NT2/D1 (cell line): ENCODE measurements around the gene SDK2.

Source experiments
- DNase-seq: peaks from one replicate; pipeline ENCODE4 v3.0.0-alpha.2; 2011; ENCODE audit warnings: low read depth, low spot score
- H3K27me3 ChIP-seq: 2 replicates; pipeline ENCODE4 v1.6.0; 2011; ENCODE audit warnings: mild to moderate bottlenecking; ENCODE audit not compliant: insufficient read length, insufficient read depth
- H3K36me3 ChIP-seq: 2 replicates; pipeline ENCODE4 v1.6.1; 2011; ENCODE audit warnings: mild to moderate bottlenecking, low read length, mixed read lengths; ENCODE audit not compliant: insufficient read depth, insufficient read length
- H3K4me1 ChIP-seq: 2 replicates; pipeline ENCODE4 v1.5.1; 2011; ENCODE audit not compliant: insufficient read depth, insufficient read length
- H3K4me3 ChIP-seq: 2 replicates; pipeline ENCODE4 v1.5.1; 2011; ENCODE audit warnings: low read depth; ENCODE audit not compliant: insufficient read length
- H3K9ac ChIP-seq: 2 replicates; pipeline ENCODE4 v1.6.0; 2011; ENCODE audit warnings: low read depth; ENCODE audit not compliant: insufficient read length
- H3K9me3 ChIP-seq: 2 replicates; pipeline ENCODE4 v1.5.1; 2011; ENCODE audit warnings: mild to moderate bottlenecking, low read length; ENCODE audit not compliant: insufficient read depth
- SUZ12 ChIP-seq: IDR thresholded peaks from 2 replicates; pipeline ENCODE4 v1.6.1; 2011; ENCODE audit not compliant: insufficient read length, insufficient read depth; ENCODE audit errors: extremely low read depth
- YY1 ChIP-seq: IDR thresholded peaks from 2 replicates; pipeline ENCODE4 v1.6.1; 2011; ENCODE audit not compliant: insufficient read length, insufficient read depth
- ZNF274 ChIP-seq: IDR thresholded peaks from 2 replicates; pipeline ENCODE4 v1.6.1; 2011; ENCODE audit warnings: mild to moderate bottlenecking, low read depth, low read length

Gene SDK2

DNA sequence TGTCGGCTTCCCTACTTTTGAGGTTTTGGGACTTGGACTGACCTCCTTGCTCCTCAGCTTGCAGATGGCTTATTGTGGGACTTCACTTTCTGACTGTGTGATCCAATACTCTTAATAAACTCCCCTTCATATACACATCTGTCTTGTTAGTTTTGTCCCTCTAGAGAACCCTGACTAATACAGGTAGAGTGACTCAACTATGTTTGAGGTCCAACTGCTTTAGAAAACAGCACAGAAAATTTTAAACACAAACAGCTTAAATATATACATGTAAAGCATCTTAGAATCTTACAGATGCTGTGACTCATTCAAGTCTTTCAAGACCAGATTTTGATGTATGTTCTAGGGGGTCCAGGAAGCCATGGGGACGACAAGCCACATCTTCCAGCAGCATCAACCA lies 11.7 kb downstream of the SDK2 start:
- H3K27me3 ChIP-seq: no peaks in the 10 kb centered on the region
- no peaks in the 10 kb centered on the region for H3K9me3 ChIP-seq
- H3K4me1 ChIP-seq: peaks cover 27% of the 10 kb centered on the region
- TF ChIP-seq YY1: no peak
- TF ChIP-seq SUZ12: no peak
- TF ChIP-seq ZNF274: no peak
- no peak overlapping the region for H3K4me3 ChIP-seq
- H3K9ac ChIP-seq: no peak overlapping the region
- DNase-seq: no peak
- H3K36me3 ChIP-seq: peaks cover 2% of the 10 kb centered on the region

GRCh38 chr17:73630965-73631595 lies 13.2 kb downstream of the SDK2 start:
- Histone ChIP-seq H3K9me3 (no peaks in the 10 kb centered on the region), H3K27me3 (no peaks in the 10 kb centered on the region), H3K4me3 (no peak overlapping the region), H3K36me3 (peaks cover 7% of the 10 kb centered on the region), H3K4me1 (peaks cover 36% of the 10 kb centered on the region), H3K9ac (peak overlapping the region; percentile 2)
- TF ChIP-seq SUZ12 (no peak), YY1 (no peak), ZNF274 (no peak)
- no peak for DNase-seq

DNA sequence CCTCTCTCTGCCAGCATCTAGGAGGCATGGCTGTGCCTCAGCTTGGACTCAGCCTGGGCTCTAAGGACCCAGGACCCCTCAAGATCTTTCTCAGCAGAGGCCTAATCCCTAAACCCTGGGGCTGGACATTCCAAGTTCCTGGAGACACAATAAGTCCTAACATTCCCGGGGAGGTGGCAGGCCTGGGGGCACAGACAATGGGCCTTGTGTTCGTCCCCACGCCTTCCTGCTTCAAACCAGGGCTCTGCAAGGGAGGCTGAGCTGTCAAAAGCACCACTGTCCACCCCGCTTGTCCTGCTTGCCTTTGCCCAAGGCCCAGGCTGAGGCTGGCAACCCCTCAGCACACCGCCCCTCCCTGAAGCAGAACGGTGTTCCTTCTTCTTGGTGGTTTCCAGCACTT lies 13.7 kb downstream of the SDK2 start:
- DNase-seq: no peak
- no peaks in the 10 kb centered on the region for H3K27me3 ChIP-seq
- no peaks in the 10 kb centered on the region for H3K9me3 ChIP-seq
- H3K36me3 ChIP-seq: peaks cover 7% of the 10 kb centered on the region
- peaks cover 38% of the 10 kb centered on the region for H3K4me1 ChIP-seq
- peak overlapping the region; percentile 2 for H3K9ac ChIP-seq
- TF ChIP-seq SUZ12: no peak
- no peak for TF ChIP-seq ZNF274
- TF ChIP-seq YY1: no peak
- H3K4me3 ChIP-seq: no peak overlapping the region

DNA sequence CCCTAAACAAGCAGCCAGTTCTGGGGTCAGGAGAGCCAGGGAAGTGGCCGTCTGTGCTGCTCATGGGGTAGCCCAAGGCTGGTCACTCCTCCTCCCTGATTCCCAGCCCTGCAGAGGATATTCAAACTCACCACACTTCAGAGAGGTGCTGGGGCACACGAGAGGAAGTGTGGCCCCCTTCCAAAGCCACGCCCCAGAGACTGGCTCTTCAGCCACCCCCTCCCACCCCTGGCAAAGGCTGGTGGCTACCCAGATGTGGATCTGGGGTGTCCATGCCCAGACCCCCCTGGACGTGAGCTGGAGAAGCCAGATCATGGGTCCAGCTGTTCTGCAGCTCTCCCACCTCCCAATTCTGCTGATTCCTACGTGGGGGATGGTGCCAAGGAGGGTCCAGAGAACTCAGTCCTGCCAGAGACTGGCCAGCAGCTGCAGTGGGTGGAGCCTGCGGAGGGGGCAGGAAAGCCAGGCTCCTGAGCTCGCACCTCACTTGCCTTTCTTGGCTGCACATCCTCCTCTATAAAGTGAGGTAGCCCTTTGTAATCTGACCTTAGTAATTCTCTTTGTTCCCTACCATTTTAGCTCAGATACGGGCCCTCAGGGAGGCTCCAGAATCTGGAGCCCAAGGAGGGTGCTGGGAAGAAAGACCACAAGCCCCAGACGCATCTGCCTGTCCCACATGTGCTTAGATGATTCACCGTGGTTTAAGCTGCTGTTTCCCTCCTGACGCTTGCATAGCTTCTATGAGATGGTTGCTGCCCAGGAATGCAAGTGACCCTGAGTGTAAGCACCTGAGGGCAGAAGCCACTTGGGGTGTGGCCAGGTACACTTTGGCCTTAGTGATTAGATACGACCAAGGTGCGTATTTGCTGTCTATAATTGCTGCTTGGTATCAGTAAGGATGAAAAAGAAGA lies 15.3 kb downstream of the SDK2 start:
- Histone ChIP-seq H3K4me3 (no peak overlapping the region), H3K9ac (no peak overlapping the region), H3K4me1 (peaks cover 48% of the 10 kb centered on the region), H3K27me3 (no peaks in the 10 kb centered on the region), H3K36me3 (peaks cover 7% of the 10 kb centered on the region), H3K9me3 (no peaks in the 10 kb centered on the region)
- TF ChIP-seq SUZ12 (no peak), ZNF274 (no peak), YY1 (no peak)
- no peak for DNase-seq

DNA sequence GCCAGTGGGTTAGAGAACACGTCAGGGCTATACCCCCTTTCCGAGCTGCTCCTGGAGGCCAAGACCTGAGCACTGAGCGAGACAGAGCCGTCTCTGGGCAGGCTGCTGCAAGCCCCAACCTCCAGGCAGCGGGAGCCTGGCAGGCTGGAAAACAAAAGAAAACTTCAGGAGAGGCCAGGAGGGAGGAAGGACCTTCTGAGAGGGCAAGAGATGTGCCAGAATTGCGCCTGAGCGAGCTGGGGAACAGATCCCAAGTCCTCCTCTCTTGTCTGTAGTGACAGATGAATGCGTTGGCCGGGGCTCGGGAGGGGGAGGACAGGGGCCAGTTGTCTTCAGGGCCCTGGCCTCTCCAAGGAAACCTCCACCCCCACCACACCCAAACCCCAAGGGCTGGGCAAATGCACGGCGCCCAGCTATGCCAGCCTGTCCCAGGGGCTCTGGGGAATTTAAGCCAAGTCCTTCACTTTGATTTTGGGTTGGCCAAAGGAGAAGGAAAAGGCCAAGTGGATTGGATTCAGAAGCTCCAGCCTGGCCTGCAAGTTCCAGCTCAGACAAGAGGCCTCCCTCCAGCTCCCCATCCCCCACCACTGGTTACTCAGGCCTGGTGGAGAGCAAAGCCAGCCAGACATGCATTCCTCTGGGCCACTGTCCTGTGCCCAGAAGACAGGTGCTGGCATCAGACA lies 18.1 kb downstream of the SDK2 start:
- H3K36me3 ChIP-seq: peaks cover 7% of the 10 kb centered on the region
- DNase-seq: no peak
- H3K4me3 ChIP-seq: no peak overlapping the region
- peak overlapping the region; percentile 13 for H3K9ac ChIP-seq
- no peaks in the 10 kb centered on the region for H3K27me3 ChIP-seq
- TF ChIP-seq SUZ12: no peak
- TF ChIP-seq ZNF274: no peak
- TF ChIP-seq YY1: no peak
- peaks cover 52% of the 10 kb centered on the region for H3K4me1 ChIP-seq
- H3K9me3 ChIP-seq: no peaks in the 10 kb centered on the region

GRCh38 chr17:73625006-73625405 lies 19.2 kb downstream of the SDK2 start:
- Histone ChIP-seq H3K4me3 (no peak overlapping the region), H3K36me3 (peaks cover 7% of the 10 kb centered on the region)
- no peak for TF ChIP-seq ZNF274

DNA sequence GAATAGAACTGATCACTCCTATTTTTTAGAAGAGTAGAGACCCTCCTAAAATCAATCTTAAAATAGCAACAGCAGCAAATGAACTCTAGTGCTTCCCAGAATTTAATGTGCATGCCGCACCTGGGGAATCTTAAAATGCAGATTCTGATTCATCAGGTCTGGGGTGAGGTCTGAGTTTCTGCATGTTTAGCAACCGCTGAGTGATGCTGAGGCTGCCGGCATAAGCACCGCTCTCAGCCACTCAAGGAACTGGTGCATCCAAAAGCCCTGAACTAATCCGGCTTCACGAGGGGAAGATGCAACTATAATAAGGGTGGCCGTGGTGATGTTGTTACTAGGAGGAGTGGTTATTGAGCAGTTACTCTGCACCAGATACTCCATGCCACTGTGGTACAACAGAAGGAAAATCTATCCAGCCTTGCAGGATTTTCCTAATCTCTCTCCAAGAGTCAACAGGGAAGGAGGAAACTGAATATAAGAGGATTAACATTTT lies 19.7 kb downstream of the SDK2 start:
- peaks cover 42% of the 10 kb centered on the region for H3K4me1 ChIP-seq
- no peak for DNase-seq
- H3K27me3 ChIP-seq: no peaks in the 10 kb centered on the region
- H3K36me3 ChIP-seq: peaks cover 7% of the 10 kb centered on the region
- no peak for TF ChIP-seq SUZ12
- TF ChIP-seq ZNF274: no peak
- TF ChIP-seq YY1: no peak
- no peak overlapping the region for H3K4me3 ChIP-seq
- H3K9me3 ChIP-seq: peaks cover 11% of the 10 kb centered on the region
- H3K9ac ChIP-seq: no peak overlapping the region

More at GRCh38 chr17:73625006-73625405, 19.2 kb downstream of the SDK2 start:
- H3K4me1 ChIP-seq: peaks cover 45% of the 10 kb centered on the region
- no peak for DNase-seq
- no peaks in the 10 kb centered on the region for H3K27me3 ChIP-seq
- H3K9ac ChIP-seq: peak overlapping the region; percentile 15
- H3K9me3 ChIP-seq: peaks cover 6% of the 10 kb centered on the region; the same call in 1 of the 2 replicates
